H9 (cell line): ENCODE measurements around the gene ACER3. TPM values are rescaled to one million over a fixed set of nuclear protein-coding genes. Genes with fewer than 3 reads are reported as not detected.

Experiments
- DNase-seq: peaks from one replicate; pipeline ENCODE4 v3.0.0-alpha.2; 2017
- H2AFZ ChIP-seq: one replicate; pipeline ENCODE4 v1.6.1; 2013; ENCODE audit warnings: mild to moderate bottlenecking, low read length, control low read depth, moderate library complexity
- H2AK5ac ChIP-seq: 2 replicates; pipeline ENCODE4 v1.6.1; 2013; ENCODE audit warnings: low read length, control low read depth, mixed read lengths; ENCODE audit not compliant: insufficient read length
- H2BK120ac ChIP-seq: one replicate; pipeline ENCODE4 v1.6.1; 2013; ENCODE audit warnings: low read depth, mild to moderate bottlenecking, low read length, control low read depth, inconsistent platforms; ENCODE audit not compliant: poor library complexity, severe bottlenecking
- H2BK12ac ChIP-seq: 2 replicates; pipeline ENCODE4 v1.6.1; 2013; ENCODE audit warnings: low read length, control low read depth, mixed read lengths, low read depth; ENCODE audit not compliant: insufficient read length
- H2BK15ac ChIP-seq: 2 replicates; pipeline ENCODE4 v1.6.1; 2013; ENCODE audit warnings: low read depth, low read length, control low read depth
- H2BK20ac ChIP-seq: one replicate; pipeline ENCODE4 v1.6.1; 2013; ENCODE audit warnings: low read depth, mild to moderate bottlenecking, low read length, control low read depth, inconsistent platforms; ENCODE audit not compliant: poor library complexity, severe bottlenecking
- H2BK5ac ChIP-seq: 2 replicates; pipeline ENCODE4 v1.6.1; 2013; ENCODE audit warnings: low read length, control low read depth, mixed read lengths; ENCODE audit not compliant: insufficient read length
- H3K14ac ChIP-seq: 2 replicates; pipeline ENCODE4 v1.6.1; 2013; ENCODE audit warnings: low read length, control low read depth; ENCODE audit not compliant: insufficient read depth
- H3K18ac ChIP-seq: 2 replicates; pipeline ENCODE4 v1.6.1; 2013; ENCODE audit warnings: low read depth, mild to moderate bottlenecking, mixed read lengths, low read length, control low read depth; ENCODE audit not compliant: insufficient read length
- H3K23ac ChIP-seq: 2 replicates; pipeline ENCODE4 v1.6.1; 2013; ENCODE audit warnings: low read length, control low read depth, mixed read lengths, low read depth; ENCODE audit not compliant: insufficient read length
- H3K23me2 ChIP-seq: 2 replicates; pipeline ENCODE4 v1.6.1; 2013; ENCODE audit warnings: low read depth, mild to moderate bottlenecking, mixed read lengths, low read length, control low read depth; ENCODE audit not compliant: insufficient read length, poor library complexity, severe bottlenecking
- H3K27ac ChIP-seq: 2 replicates; pipeline ENCODE4 v1.5.1; 2013; ENCODE audit warnings: low read length, control low read depth, mixed read lengths, low read depth; ENCODE audit not compliant: insufficient read length
- H3K27me3 ChIP-seq: 2 replicates; pipeline ENCODE4 v1.6.1; 2013; ENCODE audit warnings: low read length, control low read depth, inconsistent platforms; ENCODE audit not compliant: insufficient read depth
- H3K4ac ChIP-seq: 2 replicates; pipeline ENCODE4 v1.6.1; 2013; ENCODE audit warnings: low read depth, mild to moderate bottlenecking, control low read depth, inconsistent platforms, low read length, moderate library complexity
- H3K4me1 ChIP-seq: 2 replicates; pipeline ENCODE4 v1.6.1; 2013; ENCODE audit warnings: low read length, control low read depth, inconsistent platforms; ENCODE audit not compliant: insufficient read depth
- H3K4me2 ChIP-seq: 2 replicates; pipeline ENCODE4 v1.6.1; 2013; ENCODE audit warnings: low read length, control low read depth, mixed read lengths; ENCODE audit not compliant: insufficient read length, insufficient read depth
- H3K56ac ChIP-seq: 2 replicates; pipeline ENCODE4 v1.6.1; 2013; ENCODE audit warnings: low read depth, mild to moderate bottlenecking, mixed read lengths, low read length, control low read depth; ENCODE audit not compliant: insufficient read length
- H3K79me1 ChIP-seq: 2 replicates; pipeline ENCODE4 v1.6.1; 2013; ENCODE audit warnings: low read depth, mild to moderate bottlenecking, moderate library complexity, low read length, control low read depth, inconsistent platforms; ENCODE audit not compliant: insufficient read depth, poor library complexity, severe bottlenecking
- H3K79me2 ChIP-seq: 2 replicates; pipeline ENCODE4 v1.6.1; 2013; ENCODE audit warnings: low read length, control low read depth, inconsistent platforms; ENCODE audit not compliant: insufficient read depth
- H3K9ac ChIP-seq: 2 replicates; pipeline ENCODE4 v1.6.1; 2013; ENCODE audit warnings: low read length, control low read depth, mixed read lengths; ENCODE audit not compliant: insufficient read length; ENCODE audit errors: extremely low read depth
- H3K9me3 ChIP-seq: one replicate; pipeline ENCODE4 v1.6.1; 2013; ENCODE audit warnings: low read depth, low read length, inconsistent platforms; ENCODE audit not compliant: control insufficient read depth
- H3T11ph ChIP-seq: one replicate; pipeline ENCODE4 v1.6.1; 2013; ENCODE audit warnings: mild to moderate bottlenecking, low read length, control low read depth, inconsistent platforms
- H4K20me1 ChIP-seq: one replicate; pipeline ENCODE4 v1.6.1; 2013; ENCODE audit not compliant: control insufficient read depth, insufficient read length, insufficient read depth
- H4K5ac ChIP-seq: 2 replicates; pipeline ENCODE4 v1.6.1; 2013; ENCODE audit warnings: low read depth, mild to moderate bottlenecking, mixed read lengths, low read length, control low read depth; ENCODE audit not compliant: insufficient read length
- H4K8ac ChIP-seq: replicated peaks from 2 replicates; pipeline ENCODE4 v1.6.1; 2013; ENCODE audit warnings: low read length, control low read depth, mixed read lengths, low read depth; ENCODE audit not compliant: insufficient read length
- H4K91ac ChIP-seq: 2 replicates; pipeline ENCODE4 v1.6.1; 2013; ENCODE audit warnings: low read depth, mild to moderate bottlenecking, moderate library complexity, mixed read lengths, low read length, control low read depth; ENCODE audit not compliant: insufficient read length
- H3K27ac Mint-ChIP-seq, 3 experiments: 2 replicates in 2 of 3; 3 replicates in 1 of 3; pipeline ENCODE4 v1.8.0; 2020 to 2021; ENCODE audit warnings: mixed read lengths in 3 of 3, mild to moderate bottlenecking in 1 of 3, moderate library complexity in 1 of 3
- H3K27me3 Mint-ChIP-seq: 2 replicates; pipeline ENCODE4 v1.8.0; 2021; ENCODE audit warnings: low read depth, mild to moderate bottlenecking, moderate library complexity, mixed read lengths
- H3K36me3 Mint-ChIP-seq, 3 experiments: 2 replicates in 2 of 3; 3 replicates in 1 of 3; pipeline ENCODE4 v1.8.0; 2020 to 2021; ENCODE audit warnings: low read depth in 3 of 3, mixed read lengths in 3 of 3; ENCODE audit not compliant: insufficient read depth in 1 of 3
- H3K4me1 Mint-ChIP-seq, 2 experiments: 2 replicates each; pipeline ENCODE4 v1.8.0; 2020; ENCODE audit warnings: mixed read lengths in 2 of 2
- H3K4me3 Mint-ChIP-seq, 2 experiments: 2 replicates in 1 of 2; 3 replicates in 1 of 2; pipeline ENCODE4 v1.8.0; 2020 to 2021; ENCODE audit warnings: mild to moderate bottlenecking in 2 of 2, mixed read lengths in 2 of 2, moderate library complexity in 1 of 2
- H3K9me3 Mint-ChIP-seq, 2 experiments: 2 replicates in 1 of 2; 3 replicates in 1 of 2; pipeline ENCODE4 v1.8.0; 2020; ENCODE audit warnings: mild to moderate bottlenecking in 2 of 2, mixed read lengths in 2 of 2, moderate library complexity in 1 of 2
- CTCF ChIP-seq: fragments of 200-600 bp; sonication (generic); conservative IDR thresholded peaks from 3 replicates; pipeline ENCODE4 v1.8.0; 2021; ENCODE audit warnings: antibody characterized with exemption, mild to moderate bottlenecking
- WGBS: extraction: QIAGEN DNeasy Blood & Tissue Kit; methylation state at CpG from one replicate; pipeline ENCODE4 v1.1.7; 2013; ENCODE audit warnings: missing lambda C conversion rate, low lambda C conversion rate, mixed read lengths; ENCODE audit not compliant: insufficient read length; ENCODE audit errors: extremely low coverage; 5-methylcytosine and 5-hydroxymethylcytosine counted together
- total RNA-seq: library from RNA; stranded (reverse); gene quantifications from 2 replicates; pipeline ENCODE4 v1.2.1, GENCODE V29; 2021

The ACER3 gene
- total RNA-seq, 1 experiment from 2014 or later, result 14.7 TPM

GRCh38 chr11:76850130-76850529 is 10.6 kb upstream of the ACER3 start:
- Histone ChIP-seq H2BK20ac (no peak overlapping the region), H4K20me1 (no peaks in the 10 kb centered on the region), H3K18ac (no peak overlapping the region), H3K79me1 (no peaks in the 10 kb centered on the region), H2BK12ac (no peak overlapping the region), H2AK5ac (no peak overlapping the region), H3K14ac (no peak overlapping the region), H3K9me3 (no peaks in the 10 kb centered on the region), H4K91ac (no peak overlapping the region), H3K27ac (no peak overlapping the region), H3K4me2 (no peak overlapping the region), H4K8ac (no peak overlapping the region), H3K4ac (no peak overlapping the region), H3K4me1 (no peaks in the 10 kb centered on the region), H2AFZ (no peak overlapping the region), H2BK120ac (no peak overlapping the region), H3T11ph (no peak overlapping the region), H2BK15ac (no peak overlapping the region), H4K5ac (no peak overlapping the region), H3K79me2 (no peaks in the 10 kb centered on the region), H3K56ac (no peak overlapping the region), H3K23me2 (no peaks in the 10 kb centered on the region), H3K23ac (no peak overlapping the region), H2BK5ac (no peak overlapping the region), H3K9ac (no peak overlapping the region), H3K27me3 (no peaks in the 10 kb centered on the region)
- Mint-ChIP-seq H3K27me3 (no peaks in the 10 kb centered on the region; the same call in 1 of the 2 replicates), H3K27ac (no peak overlapping the region), H3K36me3 (no peaks in the 10 kb centered on the region), H3K4me1 (no peaks in the 10 kb centered on the region), H3K9me3 (no peaks in the 10 kb centered on the region), H3K4me3 (no peak overlapping the region)
- TF ChIP-seq CTCF, result no peak
- WGBS, result 100% methylated on average over 2 of the region's 4 CpGs
- DNase-seq, result no peak
